GM19467 (cell line): ENCODE measurements around the gene ZSCAN5A.
"Not testable (repeated sequence)": the region's sequence is repeated elsewhere in the genome, so short reads cannot be mapped to it uniquely, and the experiment has no call there.

Experiments
- ATAC-seq: cut with Tn5 transposase; IDR thresholded peaks from one replicate; pipeline ENCODE4 v1.9.1; 2021; ENCODE audit warnings: mild to moderate bottlenecking, moderate library complexity; ENCODE audit not compliant: unreplicated experiment

Gene ZSCAN5A

DNA sequence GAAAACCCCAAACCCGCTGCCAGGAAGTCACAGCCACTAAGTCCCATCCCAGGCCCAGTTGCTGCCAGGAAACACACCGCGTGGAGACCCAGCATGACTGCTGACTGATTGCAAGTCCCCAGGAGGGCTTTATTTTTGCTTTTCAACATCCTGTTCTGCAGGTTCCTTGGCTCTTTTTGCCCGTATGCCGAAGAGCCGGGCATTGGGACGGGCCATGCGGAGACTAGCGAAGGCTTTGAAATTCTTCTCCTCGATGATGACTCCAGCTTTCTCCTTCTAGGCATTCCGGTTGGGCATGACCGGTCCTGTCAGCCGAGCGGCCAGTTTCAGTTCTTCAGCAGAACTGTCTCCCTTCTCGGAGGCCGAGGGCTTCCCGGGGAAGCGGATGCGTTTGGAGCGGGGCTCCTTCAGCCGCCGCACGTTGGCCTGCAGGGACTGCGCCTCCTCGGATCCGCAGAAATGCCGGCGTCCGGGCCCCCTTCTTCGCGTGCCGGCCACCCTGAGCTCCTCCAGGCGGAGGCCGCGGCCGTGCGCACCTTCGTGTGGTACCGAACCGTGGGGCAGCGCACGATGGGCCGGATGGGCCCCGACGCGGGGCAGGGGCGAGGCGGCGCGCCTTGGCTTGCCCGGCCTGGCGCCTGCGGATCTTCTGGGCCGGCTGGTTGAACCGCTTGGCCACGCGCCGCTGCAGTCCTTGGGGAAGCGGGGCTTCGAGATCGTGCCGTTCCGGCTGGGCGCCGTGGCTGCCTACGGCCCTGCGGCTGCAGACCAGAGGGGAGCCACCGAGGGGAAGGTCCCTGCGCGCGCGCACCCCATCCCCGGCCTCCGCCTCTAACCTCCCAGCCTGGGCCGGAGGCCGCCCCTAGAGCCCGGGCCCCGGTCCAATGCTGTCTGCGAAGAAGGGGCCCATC is 97.3 kb downstream of the ZSCAN5A start:
- ATAC-seq = no peak

DNA sequence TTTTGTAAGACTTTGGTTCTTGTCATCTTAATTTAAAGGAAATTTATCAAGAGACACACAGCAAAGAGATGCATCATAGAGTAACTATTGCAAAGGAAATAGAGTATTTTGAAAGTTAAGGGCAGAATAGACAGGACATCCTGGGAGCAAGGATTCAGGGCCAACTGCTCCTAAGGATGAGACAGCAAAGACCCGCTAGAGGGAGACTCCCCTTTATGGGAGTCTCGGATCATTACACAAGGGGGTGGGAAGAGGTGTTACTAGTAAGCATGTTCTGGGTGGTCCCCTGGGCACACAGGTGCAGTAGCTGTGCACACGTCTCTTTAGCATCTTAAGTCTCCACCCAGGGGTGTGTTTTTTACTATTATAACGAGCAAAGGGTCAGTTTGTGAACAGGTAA is 102.9 kb downstream of the ZSCAN5A start:
- no peak for ATAC-seq

DNA sequence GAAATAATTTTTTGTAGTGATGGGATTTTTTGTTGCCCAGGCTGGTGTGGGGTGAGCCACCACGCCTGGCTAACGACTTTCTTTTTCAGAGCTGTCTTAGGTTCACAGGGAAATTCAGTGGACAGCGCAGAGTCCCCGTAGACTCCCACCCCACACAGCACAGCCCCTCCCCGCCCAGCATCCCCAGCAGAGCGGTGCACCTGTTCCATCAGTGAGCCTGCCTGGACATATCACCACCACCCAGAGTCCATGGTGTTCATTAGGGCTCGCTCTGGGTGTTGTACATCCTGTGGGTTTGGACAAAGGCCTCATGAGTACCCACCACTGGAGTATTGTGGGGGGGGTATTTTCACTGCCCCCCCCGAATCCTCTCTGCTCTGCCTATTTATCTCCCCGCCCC is 104.6 kb downstream of the ZSCAN5A start:
- ATAC-seq = not testable (repeated sequence)

DNA sequence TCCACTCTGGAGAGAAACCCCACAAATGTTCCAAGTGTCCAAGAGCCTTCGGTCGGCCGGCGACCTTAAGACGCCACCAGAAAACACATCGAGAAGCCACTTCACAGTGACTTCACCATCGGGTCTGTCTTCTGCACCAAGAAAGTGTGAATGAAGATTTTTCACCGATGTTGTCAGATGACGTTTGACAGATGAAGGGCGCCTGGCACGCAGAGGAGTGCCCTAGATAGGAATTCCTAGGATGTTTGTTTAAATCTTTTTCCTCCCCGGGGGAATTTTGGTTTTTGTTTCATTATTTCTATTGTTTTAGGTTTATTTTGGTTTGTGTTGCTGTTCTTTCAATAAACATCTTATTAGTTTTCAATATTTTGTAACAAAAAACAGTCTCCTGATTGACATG is 105.5 kb downstream of the ZSCAN5A start:
- no peak for ATAC-seq

DNA sequence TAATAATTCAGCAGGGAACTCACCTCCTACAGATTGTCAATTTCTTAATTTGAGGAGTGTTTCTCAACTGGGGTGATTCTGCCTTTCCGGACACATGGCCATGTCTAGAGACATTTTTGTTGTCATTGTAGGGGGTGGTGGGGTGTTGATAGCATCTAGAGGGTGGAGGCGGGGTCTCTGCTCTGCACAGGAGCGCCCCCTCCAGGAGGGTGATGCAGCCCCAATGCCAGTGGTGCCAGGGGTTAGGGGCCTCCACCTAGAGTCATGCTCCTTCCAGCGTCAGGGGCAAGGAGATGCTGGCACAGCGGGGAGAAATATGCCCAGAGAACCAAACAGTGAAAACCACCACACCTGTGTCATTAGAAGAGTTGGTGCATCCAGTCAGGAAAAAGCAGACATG is 107.1 kb downstream of the ZSCAN5A start:
- ATAC-seq = not testable (repeated sequence)

DNA sequence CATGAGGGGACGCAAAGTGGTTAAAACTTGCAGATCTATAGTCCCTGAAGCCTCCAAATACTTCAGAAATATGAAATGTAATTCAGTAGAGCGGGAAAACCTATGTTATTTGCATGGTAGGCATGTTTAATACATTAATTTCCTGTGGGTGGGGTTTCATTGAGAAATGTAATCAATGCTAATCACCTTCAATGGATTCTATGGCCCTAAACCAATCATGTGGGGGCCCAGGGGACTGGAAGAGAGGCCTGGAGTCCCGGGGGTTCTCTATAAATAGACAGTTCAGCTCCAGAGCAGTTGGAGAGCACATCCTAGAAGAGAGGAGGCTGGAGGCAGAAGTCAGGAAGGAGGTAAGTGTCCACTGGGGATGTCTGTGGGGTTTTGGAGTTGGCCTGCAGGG is 112.7 kb downstream of the ZSCAN5A start, which contains the start of gene ZSCAN5C:
Gene ZSCAN5C, plus strand, starts transcription at position 301 of the 400 bp plus-strand sequence. CDS start 3,641 bp downstream, outside the sequence.
- no peak for ATAC-seq

DNA sequence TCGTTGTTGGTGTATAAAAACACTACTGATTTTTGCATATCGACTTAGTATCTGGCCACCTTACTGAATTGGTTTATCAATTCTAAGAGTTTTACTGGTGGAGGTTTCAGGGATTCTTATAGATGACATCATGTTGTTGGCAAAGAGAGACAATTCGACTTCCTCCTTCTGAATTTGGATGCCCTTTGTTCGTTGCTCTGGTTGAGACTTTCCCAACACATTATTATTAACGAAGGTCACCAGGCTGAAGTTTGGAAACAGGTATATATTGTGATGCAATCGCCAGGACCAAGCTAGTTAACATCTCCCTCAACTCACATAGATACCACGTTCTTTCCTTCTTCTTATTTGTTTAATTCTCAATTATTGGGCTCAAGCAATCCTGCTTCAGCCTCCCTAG is 115.0 kb downstream of the ZSCAN5A start:
- ATAC-seq = no peak

DNA sequence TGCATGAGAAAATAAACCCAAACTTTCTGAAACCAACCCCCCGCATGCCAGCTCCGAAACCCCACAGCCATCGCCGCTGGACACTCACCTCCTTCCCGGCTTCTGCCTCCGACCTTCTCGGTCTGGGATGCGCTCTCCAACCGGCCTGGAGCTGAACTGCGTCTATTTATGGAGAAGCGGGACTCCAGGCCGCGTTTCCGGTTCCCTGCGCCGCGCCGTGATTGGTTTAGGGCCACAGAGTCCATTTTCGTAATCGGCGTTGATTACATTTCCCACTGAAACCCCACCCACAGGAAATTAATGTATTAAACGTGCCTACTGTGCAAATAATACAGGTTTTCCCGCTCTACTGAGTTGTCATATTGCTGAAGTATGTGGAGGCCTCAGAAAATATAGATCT is 117.0 kb downstream of the ZSCAN5A start, which contains the start of gene ZSCAN5B:
Gene ZSCAN5B, minus strand, starts transcription at position 138 of the 400 bp plus-strand sequence. CDS start 4,731 bp downstream, outside the sequence.
- not testable (repeated sequence) for ATAC-seq

DNA sequence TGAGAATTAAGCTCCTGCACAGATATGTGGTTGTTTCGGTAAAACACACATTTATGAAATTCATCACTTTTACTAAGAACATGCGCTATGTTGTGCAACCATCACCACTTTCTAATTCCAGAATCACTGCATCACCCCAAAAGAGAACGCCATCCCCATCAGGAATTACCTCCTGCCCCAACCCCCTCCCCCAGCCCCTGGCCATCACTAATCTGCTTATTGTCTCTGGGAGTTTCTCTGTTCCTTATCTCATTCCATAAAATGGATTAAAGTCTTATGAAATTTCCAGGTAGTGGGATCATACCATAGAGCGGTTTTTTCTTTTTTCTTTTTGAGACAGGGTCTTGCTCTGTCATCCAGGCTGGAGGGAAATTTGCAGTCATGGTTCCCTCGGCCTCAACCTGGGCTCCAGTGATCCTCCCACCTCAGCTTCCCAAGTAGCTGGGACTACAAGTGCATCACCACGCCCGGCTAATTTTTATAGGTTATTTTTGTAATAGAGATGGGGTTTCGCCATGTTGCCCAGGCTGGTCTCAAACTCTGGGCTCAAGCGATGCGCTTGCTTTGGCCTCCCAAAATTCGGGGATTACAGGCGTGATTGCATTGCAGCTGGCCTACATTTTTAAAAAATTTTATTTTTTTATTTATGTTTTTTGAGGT is 120.5 kb downstream of the ZSCAN5A start:
- ATAC-seq = no peak

DNA sequence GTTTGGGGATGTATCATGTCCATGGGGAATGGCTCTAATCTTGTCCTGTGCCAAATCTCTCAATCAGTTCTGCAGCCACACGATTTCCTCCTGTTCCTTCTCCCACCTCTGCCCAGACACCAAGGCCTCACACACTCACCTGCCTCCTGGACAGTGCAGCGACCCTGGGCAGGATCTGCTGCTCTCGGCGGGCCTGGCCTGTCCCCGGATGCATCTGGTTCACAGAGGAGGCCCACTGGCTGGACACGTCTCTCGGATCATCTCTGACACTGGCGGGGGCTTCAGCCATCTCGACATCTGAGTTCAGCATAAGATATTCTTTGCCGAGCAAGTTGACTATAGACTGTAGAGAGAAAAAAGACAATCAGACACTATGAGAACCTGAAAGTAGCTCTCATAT is 122.9 kb downstream of the ZSCAN5A start:
- ATAC-seq = no peak

DNA sequence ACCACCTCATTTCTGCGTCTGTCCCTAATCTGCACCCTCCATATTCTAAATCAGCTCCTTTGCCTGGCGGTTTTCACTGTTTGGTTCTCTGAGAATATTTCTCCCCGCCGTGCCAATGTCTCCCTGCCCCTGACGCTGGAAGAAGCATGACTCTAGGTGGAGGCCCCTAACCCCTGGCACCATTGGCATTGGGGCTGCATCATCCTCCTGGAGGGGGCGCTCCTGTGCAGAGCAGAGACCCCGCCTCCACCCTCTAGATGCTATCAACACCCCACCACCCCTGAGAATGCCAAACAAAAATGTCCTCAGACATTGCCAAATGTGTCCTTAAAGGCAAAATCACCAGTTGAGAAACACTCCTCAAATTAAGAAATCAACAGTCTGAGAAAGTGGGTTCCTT is 123.5 kb downstream of the ZSCAN5A start:
- no peak for ATAC-seq

DNA sequence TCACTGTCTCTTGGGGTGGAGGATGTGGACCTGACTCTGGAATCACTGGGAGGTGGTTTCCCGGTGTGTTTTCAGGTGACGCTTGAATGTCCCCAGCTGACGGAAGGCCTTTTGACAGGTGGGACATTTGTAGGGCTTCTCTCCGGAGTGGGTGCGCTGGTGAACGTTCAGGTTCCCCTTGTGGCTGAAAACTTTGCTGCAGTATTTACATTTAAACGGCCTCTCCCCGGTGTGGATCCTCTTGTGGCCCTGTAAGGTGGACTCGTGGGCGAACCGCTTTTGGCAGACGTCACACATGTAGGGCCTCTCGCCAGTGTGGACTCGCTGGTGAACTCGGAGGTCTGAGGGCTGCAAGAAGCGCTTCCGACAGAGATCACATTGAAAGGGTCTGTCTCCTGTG is 124.9 kb downstream of the ZSCAN5A start:
- no peak for ATAC-seq

DNA sequence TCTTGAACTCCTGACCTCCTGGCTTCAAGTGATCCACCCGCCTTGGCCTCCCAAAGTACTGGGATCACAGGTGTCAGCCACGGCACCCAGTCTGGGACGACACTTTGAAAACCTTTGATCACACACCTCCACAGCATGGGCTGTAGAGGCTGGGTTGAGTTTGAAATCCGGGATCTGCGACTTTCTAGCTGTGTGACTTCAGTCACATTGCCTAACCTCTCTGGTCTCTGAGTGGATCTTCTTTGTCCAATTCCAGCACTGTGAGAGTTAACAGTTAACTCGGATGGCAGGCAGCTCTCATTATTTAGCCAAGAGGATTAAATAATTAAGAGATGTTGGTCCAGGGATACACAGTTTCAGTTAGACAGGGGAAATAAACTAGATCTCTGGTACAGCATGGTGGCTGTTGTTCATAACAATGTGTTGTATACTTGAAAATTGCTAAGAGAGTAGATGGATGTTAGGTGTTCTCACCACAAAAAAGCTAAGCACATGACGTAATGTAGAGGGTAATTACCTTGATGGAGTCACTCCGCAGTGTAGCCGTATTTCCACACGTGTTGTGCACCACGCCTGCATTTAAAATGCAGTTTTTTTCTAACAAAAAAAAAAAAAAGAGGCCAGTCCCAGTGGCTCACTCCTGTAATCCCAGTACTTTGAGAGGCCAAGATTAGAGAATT is 136.9 kb downstream of the ZSCAN5A start:
- no peak for ATAC-seq

DNA sequence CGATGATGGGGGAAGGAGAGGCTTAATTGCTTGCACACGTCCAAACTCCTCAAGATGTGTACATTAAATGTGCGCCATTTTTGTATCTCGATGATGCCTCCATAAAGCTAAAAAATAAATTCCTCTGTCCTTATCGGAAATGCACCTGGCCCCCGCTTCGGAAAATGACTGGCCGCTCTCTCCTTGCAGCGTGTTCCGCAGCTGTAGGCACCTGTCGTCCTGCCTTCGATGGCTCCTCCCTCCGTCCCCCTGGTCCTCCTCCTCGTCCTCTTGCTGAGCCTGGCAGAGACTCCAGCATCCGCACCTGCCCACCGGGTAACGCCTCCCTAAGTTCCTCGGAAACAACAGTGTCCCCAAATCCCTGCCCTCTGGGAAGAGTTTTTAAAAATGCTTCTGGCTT is 137.8 kb downstream of the ZSCAN5A start:
- no peak for ATAC-seq

DNA sequence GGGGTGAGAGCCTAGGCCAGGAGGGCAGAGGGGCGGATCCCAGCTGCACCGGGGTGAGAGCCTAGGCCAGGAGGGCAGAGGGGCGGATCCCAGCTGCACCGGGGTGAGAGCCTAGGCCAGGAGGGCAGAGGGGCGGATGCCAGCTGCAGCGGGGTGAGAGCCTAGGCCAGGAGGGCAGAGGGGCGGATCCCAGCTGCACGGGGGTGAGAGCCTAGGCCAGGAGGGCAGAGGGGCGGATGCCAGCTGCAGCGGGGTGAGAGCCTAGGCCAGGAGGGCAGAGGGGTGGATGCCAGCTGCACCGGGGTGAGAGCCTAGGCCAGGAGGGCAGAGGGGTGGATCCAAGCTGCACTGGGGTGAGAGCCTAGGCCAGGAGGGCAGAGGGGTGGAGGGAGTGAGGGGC is 138.3 kb downstream of the ZSCAN5A start:
- ATAC-seq = not testable (repeated sequence)

DNA sequence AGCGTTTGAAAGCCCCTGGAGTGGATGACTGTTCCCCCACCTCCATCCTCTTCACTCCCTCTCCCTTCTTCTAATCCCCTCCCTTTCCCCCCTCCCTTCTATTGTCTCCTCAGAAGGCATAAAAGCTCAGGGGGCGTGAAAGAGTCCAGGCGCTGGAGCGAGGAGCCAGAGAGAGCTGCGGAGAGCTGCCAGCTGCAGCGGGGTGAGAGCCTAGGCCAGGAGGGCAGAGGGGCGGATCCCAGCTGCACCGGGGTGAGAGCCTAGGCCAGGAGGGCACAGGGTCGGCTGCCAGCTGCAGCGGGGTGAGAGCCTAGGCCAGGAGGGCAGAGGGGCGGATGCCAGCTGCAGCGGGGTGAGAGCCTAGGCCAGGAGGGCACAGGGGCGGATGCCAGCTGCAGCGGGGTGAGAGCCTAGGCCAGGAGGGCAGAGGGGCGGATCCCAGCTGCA is 138.8 kb downstream of the ZSCAN5A start, which contains the start of gene GALP:
Gene GALP, plus strand, starts transcription at position 148 of the 447 bp plus-strand sequence. CDS start 1,101 bp downstream, outside the sequence.
- ATAC-seq = not testable (repeated sequence)

DNA sequence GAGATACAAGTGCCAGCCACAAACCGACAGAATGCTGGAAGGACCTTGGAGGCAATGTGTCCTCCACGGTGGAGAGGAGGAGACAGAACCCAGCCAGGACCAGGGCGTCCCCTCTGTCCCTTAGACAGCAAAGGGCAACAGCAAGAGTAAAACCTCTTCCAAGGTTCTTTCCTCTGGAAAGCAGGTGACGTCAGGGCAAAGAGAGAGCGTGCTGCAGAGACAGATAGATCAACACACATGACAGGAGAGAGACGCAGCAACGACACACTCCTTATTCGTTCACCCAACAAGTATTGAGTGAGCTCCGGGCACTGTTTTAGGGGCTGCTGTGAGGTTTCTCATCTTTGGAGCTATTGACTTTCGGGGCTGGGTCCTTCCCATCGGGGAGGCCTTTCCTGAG is 140.1 kb downstream of the ZSCAN5A start:
- no peak for ATAC-seq

DNA sequence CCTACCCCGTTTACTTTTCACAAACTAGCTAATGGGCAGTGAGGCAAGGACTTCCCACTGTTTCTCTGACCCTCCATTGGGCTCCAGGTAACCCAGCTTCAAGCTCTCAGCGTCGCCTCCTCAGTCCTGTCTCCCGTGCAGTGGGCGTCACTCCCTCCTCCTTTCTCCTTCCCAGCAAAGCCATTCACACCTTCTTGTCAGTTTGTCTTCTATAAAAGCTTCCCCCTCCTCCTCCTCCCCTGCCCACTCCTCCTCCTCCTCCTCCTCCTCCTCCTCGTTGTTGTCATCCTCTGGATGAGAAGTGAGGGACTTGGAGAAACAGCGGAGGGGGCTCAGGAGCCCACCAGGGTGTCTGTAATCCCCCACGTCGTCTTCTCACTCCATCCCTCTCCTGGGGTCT is 140.6 kb downstream of the ZSCAN5A start:
- ATAC-seq = no peak
